Measurements from ENCODE around the gene BCAR1. TPM values are rescaled to one million over a fixed set of nuclear protein-coding genes. Genes with fewer than 3 reads are reported as not detected.
"Not testable (repeated sequence)": the region's sequence is repeated elsewhere in the genome, so short reads cannot be mapped to it uniquely, and the experiment has no call there.

The BCAR1 gene
- total and polyA plus RNA-seq, 8 donors = 30.1 to 66.7 (median 48.9) TPM

- peaks cover 4 to 15% (median 11%) of the 10 kb centered on the region in 3 donors for H3K4me1 ChIP-seq
- peak overlapping the region; percentile 56 to 98 (median 91) for H3K27ac ChIP-seq
- peaks cover 0 to 4% (median 0%) of the 10 kb centered on the region in 3 donors for H3K36me3 ChIP-seq
- intact Hi-C loops (cut with DNase I) = no loop called here
- 35 to 39% methylated on average over 2 of the region's 2 CpGs for WGBS, 2 donors
- DNase-seq (peak in 3 of 6 donors; percentile 42 to 68 (median 52)), FAIRE-seq (no peak), ATAC-seq (peak; percentile 19 to 43 (median 40))
- H3K9me3 ChIP-seq = no peaks in the 10 kb centered on the region
- peak overlapping the region in 1 of 4 donors; percentile 60 for H3K4me3 ChIP-seq
- no peaks in the 10 kb centered on the region for H3K27me3 ChIP-seq
- TF ChIP-seq CTCF (IDR thresholded peaks at IDR 0.05) = no peak
Observed at GRCh38 chr16:75216127-75216526, 35.3 kb downstream of the BCAR1 start.

- intact Hi-C loops (cut with DNase I); H3K27ac ChIP-seq; H3K9me3 ChIP-seq; FAIRE-seq; H3K4me3 ChIP-seq; ATAC-seq; H3K36me3 ChIP-seq; H3K27me3 ChIP-seq: not testable (repeated sequence)
- peaks cover 5 to 19% (median 12%) of the 10 kb centered on the region in 3 donors for H3K4me1 ChIP-seq
- WGBS, 2 donors = 85 to 86% methylated on average over 10 of the region's 10 CpGs
- peak in 1 of 6 donors; percentile 28 for DNase-seq
Observed at GRCh38 chr16:75211286-75211685, 40.1 kb downstream of the BCAR1 start.

- no peak for TF ChIP-seq CTCF (IDR thresholded peaks at IDR 0.05)
- Histone ChIP-seq H3K27me3 (no peaks in the 10 kb centered on the region), H3K27ac (no peak overlapping the region), H3K4me1 (peaks cover 5 to 15% (median 7%) of the 10 kb centered on the region in 3 donors), H3K9me3 (no peaks in the 10 kb centered on the region), H3K4me3 (no peak overlapping the region), H3K36me3 (peaks cover 0 to 9% (median 0%) of the 10 kb centered on the region in 3 donors)
- no peak for ATAC-seq
- 86 to 87% methylated on average over 5 of the region's 5 CpGs for WGBS, 2 donors
- no peak for FAIRE-seq
- DNase-seq = peak in 1 of 6 donors; percentile 11
- intact Hi-C loops (cut with DNase I) = no loop called here
Observed at GRCh38 chr16:75209944-75210343, 41.5 kb downstream of the BCAR1 start.

GRCh38 chr16:75209514-75209913 is 41.9 kb downstream of the BCAR1 start:
- H3K27me3 ChIP-seq; H3K9me3 ChIP-seq; H3K36me3 ChIP-seq; FAIRE-seq; H3K4me3 ChIP-seq; ATAC-seq; H3K27ac ChIP-seq; intact Hi-C loops (cut with DNase I): not testable (repeated sequence)
- DNase-seq = peak in 1 of 6 donors; percentile 5
- WGBS, 2 donors = 85 to 91% methylated on average over 7 of the region's 7 CpGs
- H3K4me1 ChIP-seq = peaks cover 5 to 15% (median 7%) of the 10 kb centered on the region in 3 donors

- FAIRE-seq (no peak), ATAC-seq (no peak), DNase-seq (peak in 4 of 6 donors; percentile 43 to 81 (median 74))
- no peak overlapping the region for H3K4me3 ChIP-seq
- H3K9me3 ChIP-seq = no peaks in the 10 kb centered on the region
- peaks cover 0 to 9% (median 0%) of the 10 kb centered on the region in 3 donors for H3K36me3 ChIP-seq
- intact Hi-C loops (cut with DNase I) = no loop called here
- no peak for TF ChIP-seq CTCF (IDR thresholded peaks at IDR 0.05)
- peak overlapping the region in 1 of 4 donors; percentile 8 for H3K27ac ChIP-seq
- H3K4me1 ChIP-seq = peaks cover 5 to 15% (median 7%) of the 10 kb centered on the region in 3 donors
- H3K27me3 ChIP-seq = no peaks in the 10 kb centered on the region
- 75 to 76% methylated on average over 27 of the region's 27 CpGs for WGBS, 2 donors
Observed at GRCh38 chr16:75208861-75209505, 42.4 kb downstream of the BCAR1 start.

Data from pancreas (tissue), 10 donors.